HG03280 (cell line): Measurements from ENCODE around the gene CENATAC.
A peak's percentile ranks its signal among the peaks of the same experiment; 100 is the strongest.
"Not testable (repeated sequence)": the region's sequence is repeated elsewhere in the genome, so short reads cannot be mapped to it uniquely, and the experiment has no call there.

Experiments
- ATAC-seq: cut with Tn5 transposase; IDR thresholded peaks from one replicate; pipeline ENCODE4 v1.9.1; 2021; ENCODE audit warnings: mild to moderate bottlenecking, moderate library complexity; ENCODE audit not compliant: unreplicated experiment

The CENATAC gene, protein sequence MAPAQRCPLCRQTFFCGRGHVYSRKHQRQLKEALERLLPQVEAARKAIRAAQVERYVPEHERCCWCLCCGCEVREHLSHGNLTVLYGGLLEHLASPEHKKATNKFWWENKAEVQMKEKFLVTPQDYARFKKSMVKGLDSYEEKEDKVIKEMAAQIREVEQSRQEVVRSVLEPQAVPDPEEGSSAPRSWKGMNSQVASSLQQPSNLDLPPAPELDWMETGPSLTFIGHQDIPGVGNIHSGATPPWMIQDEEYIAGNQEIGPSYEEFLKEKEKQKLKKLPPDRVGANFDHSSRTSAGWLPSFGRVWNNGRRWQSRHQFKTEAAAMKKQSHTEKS

DNA sequence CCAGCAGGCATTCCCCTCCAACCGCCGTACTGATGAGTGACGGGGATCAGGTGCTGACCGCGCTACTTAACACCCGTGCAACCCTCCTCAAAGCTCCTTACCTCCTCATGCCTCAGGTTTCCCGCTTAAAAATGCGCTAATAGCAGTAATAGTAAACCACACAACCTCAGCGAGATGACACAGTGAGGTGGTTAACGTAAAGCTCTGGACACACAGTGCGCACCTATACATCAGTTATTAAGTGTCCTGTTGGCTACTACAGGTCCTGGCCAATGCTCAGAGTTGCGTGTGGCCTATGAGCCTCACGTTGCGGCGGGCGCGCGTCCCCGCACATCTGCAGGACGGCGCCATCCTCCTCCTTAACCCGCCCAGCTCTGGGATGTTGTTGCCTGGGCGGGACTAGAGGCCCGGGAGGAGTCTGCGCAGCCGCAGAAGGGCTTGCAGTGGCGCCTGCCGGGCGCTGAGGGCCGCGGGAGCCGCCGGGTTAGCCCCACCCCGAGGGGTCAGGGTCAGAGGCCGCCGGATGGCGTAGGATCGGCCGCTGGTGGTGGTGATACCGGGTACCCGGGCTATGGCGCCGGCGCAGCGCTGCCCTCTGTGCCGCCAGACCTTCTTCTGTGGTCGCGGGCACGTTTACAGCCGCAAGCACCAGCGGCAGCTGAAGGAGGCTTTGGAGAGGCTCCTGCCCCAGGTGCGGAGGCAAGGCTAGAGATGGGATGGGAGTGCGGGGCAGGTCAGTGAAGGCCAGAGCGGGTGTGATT, at the start of gene CENATAC:
Gene CENATAC, plus strand, starts transcription at position 512 of the 761 bp plus-strand sequence. Its CDS starts 60 bp downstream, at position 572.
- peak; percentile 96 for ATAC-seq

DNA sequence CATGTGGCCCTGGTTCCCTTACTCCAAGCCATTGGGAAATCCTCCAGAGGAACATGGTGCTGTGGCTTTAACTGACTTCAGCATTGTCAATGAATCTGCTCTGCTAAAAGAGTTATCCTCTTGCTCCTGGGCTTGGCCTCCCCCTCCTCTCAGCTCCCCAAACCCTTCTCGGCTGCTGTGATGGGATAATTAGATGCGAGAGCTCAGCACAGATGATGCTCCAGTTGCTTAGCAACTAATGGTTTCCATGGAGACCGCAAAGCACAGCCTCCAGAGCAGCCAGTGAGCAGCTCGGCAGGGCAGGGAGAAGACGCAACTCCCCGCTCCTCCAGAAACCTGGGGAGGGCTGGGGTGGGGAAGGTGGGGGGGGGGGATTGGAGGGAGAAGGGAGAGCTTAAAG, 44.7 kb upstream of the CENATAC start:
- no peak for ATAC-seq

DNA sequence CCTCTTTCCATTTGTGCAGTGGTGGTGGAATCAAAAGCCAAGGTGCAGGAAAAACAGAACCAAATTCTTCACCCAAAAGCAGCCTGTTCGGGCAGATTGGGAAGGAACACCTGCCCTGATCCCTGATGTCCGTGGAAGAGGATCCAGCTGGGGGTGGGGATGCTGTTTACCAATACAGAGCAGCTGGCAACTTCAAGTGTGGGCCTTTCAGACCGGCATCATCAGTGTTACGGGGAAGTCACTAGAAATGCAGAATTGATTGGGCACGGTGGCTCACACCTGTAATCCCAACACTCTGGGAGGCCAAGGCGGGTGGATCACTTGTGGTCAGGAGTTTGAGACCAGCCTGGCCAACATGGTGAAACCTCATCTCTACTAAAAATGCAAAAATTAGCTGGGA, 44.0 kb upstream of the CENATAC start:
- not testable (repeated sequence) for ATAC-seq

DNA sequence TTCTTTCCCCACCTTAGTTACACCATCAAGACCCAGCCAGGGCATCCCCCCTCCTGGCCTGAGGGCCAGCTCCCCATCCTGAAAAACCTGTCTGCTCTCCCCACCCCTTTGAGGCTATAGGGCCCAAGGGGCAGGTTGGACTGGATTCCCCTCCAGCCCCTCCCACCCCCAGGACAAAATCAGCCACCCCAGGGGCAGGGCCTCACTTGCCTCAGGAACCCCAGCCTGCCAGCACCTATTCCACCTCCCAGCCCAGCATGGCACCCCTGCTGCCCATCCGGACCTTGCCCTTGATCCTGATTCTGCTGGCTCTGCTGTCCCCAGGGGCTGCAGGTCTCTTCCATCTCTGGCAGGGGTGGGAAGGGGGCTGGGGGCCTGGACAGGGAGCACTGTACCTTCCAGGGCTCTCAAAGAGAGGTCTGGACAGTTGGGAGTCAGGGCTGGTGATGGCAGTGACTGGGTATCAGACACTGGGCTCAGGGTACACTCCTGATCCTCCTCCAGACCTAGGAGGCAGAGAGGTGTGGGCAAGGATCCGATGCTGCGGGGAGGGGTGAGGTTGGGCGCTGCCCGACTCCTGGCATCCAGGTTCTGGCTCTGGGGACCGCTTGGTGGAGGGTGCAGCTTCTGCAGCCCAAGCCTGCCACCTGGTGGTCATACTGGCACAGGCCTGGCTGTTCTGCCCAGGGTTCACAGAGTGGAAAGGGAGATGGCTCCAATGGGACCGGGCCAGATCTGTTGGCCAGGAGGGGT, 41.7 kb upstream of the CENATAC start, which contains the start of gene UPK2:
Gene UPK2, plus strand, starts transcription at position 205 of the 753 bp plus-strand sequence. Its CDS starts 53 bp downstream, at position 258.
- ATAC-seq = no peak

DNA sequence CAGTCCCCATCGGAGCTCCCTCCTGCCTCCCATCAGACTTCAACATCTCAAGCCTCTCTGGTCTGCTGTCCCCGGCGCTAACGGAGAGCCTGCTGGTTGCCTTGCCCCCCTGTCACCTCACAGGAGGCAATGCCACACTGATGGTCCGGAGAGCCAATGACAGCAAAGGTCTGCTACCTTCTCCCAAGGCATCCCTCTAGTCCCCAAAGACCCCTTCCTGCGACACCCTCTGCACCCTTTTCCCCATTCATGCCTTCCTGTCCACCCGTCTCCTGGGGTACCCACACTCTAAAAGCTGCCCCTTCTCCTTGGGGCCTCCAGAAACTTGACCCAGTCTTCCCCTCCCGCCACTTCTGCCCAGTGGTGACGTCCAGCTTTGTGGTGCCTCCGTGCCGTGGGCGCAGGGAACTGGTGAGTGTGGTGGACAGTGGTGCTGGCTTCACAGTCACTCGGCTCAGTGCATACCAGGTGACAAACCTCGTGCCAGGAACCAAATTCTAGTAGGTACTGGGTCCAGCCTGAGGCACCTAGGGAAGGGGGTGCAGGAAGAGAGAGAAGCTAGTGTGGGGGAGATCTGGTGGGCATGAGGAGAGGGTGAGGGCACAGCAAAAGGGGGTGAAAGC, 41.0 kb upstream of the CENATAC start:
- no peak for ATAC-seq

DNA sequence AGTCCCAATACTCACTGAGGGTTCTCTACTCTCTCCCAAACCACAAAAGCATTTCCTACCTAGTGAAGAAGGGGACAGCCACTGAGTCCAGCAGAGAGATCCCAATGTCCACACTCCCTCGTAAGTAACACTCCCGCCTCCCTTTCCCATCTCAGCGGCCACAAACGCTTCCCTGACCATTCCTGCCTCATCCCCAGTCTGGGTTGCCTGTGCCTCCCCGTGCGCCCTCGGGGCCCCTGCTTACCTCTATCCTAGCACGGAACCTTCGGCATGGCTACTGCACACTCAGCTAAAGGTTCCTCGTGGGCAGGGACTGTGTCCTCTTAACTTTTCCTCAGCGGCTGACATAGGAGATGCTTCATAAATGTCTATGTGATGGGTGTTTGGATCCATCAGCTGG, 40.4 kb upstream of the CENATAC start:
- ATAC-seq = no peak

DNA sequence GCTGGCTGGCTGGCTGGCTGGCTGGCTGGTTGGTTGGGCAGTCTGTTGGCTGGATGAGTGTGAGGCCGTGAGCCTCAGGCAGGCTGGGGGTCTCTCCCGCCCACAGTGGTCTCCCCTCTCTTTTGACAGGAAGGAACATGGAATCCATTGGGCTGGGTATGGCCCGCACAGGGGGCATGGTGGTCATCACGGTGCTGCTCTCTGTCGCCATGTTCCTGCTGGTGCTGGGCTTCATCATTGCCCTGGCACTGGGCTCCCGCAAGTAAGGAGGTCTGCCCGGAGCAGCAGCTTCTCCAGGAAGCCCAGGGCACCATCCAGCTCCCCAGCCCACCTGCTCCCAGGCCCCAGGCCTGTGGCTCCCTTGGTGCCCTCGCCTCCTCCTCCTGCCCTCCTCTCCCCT, 40.0 kb upstream of the CENATAC start:
- no peak for ATAC-seq

DNA sequence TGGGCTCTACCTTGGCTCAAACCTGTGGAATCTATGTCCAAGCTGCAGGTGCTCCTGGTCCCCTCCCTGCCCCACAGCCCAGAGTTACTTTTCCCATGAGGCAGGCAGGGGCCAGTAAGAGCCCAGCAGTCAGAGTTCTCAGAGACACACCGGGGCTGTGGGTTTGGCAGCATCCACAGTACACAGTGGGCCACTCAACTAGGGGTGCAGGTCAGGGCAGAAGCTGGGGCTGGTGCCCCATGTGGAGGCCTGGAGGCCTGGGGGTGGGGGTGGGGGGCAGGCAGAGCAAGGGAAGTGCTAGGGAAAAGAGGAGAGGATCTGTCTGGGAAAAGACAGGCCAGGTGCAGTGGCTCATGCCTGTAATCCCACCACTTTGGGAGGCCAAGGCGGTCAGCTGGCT, 39.4 kb upstream of the CENATAC start:
- ATAC-seq = no peak

DNA sequence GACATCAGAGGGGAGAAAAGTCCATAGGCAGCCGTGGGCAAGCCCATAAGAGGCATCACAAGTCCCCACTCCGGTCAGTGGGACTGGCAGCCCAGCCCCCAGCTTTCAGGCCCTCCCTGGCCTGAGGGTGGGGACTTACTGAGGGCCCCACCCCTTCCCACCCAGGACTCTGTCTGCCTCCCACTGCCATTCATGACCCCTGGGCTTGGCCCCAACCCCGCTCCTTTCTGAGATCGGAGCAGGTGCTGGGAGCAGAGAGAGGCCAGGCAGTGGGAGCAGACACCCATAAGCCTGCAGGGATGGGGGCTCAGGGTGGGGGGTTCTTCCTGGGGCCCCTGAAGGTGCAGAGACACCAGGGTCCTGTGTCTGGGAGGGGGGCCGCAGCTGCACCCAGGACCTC, 36.7 kb upstream of the CENATAC start:
- ATAC-seq = no peak

DNA sequence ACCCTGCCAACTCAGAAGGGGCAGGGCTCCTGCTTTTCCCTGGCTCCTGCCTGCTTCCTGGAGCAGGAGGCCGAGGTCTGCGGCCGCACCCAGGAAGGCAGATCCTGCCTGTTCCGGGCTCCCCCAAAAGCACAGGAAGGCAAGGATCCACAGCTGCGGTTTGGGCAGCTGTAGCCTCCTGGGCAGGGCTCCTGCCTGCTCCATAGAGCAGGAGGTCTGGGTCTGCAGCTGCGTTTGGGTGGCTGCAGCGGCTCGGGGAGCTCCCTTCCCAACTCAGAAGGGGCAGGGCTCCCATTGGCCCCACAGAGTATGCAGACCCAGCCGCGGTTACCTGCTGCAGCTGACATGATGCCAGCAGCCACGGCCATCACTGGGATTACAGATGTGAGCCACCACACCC, 36.3 kb upstream of the CENATAC start:
- no peak for ATAC-seq

DNA sequence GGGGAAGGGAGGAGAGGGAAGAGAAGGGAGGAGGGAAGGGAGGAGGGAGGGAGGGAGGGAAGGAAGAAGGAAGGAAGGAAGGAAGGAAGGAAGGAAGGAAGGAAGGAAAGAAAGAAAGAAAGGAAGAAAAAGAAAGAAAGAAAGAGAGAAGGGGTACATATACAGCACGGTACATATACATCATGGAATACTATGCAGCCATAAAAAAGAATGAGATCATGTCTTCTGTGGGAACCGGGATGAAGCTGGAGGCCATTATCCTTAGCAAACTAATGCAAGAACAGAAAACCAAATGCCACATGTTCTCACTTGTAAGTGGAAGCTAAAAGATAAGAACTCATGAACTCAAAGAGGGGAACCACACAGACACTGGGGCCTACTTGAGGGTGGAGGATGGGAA, 28.4 kb upstream of the CENATAC start:
- not testable (repeated sequence) for ATAC-seq

DNA sequence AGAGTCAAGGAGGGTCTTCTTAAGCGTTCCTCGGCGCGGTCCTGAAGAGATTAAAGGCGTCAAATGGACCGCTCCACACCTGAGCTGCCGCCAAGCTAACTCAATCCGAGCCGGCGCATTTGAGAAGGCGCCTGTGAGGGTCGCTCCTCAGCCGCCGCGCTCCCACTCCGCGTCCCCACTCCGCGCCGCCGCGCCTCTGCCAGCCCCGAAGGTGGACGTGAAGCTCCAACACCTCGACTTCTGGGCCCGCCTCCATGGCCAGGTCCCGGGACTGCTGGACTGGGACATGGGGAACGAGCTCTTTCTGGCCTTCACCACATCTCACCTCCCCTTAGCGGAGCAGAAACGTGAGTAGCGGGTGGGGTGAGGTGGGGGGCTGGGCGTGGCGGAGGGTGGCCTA, 26.3 kb upstream of the CENATAC start, which contains the start of gene FOXR1:
Gene FOXR1, plus strand, starts transcription at position 116 of the 400 bp plus-strand sequence. Its CDS starts 171 bp downstream, at position 287.
- no peak for ATAC-seq

DNA sequence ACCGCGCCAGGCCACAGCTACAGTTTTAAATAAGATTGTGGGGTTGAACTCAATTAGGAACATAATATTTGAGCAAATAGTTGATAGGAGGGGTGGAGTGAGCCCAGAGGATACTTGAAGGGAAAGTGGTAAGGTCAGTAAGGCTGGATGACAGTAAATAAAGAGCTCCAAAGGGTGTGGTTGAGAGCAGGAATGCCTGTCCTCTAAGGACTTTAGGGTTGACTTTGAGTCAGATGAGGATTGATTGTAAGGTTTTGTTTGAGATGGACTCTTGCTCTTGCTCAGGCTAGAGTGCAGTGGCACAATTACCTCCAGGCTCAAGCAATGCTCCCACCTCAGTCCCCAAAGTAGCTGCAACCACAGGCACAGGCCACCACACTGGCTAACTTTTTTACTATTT, 24.0 kb upstream of the CENATAC start:
- no peak for ATAC-seq

DNA sequence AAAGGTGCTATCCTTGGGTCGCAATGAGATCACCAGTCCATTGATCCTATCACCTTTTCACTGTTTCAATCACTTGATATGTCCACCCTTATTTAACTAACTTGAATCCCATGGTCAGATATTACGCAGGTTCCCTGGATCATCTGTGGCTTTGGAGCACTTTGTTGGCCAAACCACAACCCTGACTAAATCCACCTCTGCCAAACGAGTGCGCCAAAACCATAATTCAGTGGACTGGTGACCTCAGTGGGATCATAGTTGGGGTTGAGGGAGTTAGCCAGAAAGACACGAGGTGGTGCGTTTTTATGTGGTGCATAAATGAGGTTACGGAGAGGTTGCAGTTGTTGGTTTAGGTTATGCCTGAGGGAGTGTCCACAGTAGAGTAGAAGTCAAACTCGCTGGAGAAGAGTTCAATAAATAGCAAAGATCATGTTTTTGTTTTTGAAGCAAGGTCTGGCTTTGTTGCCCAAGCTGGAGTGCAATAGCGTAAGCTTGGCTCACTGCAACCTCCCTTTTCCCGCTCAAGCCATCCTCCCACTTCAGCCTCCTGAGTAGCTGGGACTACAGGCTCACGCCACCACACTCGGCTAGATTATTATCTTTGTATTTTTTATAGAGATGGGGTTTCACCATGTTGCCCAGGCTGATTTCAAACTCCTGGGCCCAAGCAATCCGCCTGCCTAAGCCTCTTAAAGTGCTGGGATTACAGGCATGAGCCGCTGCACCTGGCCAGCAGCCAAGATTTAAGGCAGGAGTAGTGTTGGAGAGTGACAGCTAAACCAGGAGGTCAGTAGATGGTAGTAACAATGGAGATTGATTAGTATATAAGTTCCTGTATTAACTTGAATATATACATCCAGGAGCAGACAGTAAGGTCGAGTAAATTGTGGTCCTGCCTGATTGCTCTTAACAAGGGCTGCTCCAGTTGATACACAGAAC, 21.9 kb upstream of the CENATAC start:
- ATAC-seq = no peak

DNA sequence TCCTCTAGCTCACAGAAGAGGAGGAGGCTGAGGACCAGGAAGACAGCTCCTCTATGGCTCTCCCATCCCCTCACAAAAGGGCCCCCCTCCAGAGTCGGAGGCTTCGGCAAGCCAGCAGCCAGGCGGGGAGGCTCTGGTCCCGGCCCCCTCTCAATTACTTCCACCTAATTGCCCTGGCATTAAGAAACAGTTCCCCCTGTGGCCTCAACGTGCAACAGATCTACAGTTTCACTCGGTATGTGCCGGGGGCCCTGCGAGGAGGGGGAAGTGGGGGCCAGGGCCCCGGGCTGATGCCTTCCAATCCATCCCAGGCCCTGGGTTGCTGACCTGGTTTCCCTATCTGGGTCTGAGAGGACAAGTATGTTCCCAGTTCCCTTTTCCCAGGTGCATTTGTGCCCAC, 18.5 kb upstream of the CENATAC start:
- no peak for ATAC-seq

DNA sequence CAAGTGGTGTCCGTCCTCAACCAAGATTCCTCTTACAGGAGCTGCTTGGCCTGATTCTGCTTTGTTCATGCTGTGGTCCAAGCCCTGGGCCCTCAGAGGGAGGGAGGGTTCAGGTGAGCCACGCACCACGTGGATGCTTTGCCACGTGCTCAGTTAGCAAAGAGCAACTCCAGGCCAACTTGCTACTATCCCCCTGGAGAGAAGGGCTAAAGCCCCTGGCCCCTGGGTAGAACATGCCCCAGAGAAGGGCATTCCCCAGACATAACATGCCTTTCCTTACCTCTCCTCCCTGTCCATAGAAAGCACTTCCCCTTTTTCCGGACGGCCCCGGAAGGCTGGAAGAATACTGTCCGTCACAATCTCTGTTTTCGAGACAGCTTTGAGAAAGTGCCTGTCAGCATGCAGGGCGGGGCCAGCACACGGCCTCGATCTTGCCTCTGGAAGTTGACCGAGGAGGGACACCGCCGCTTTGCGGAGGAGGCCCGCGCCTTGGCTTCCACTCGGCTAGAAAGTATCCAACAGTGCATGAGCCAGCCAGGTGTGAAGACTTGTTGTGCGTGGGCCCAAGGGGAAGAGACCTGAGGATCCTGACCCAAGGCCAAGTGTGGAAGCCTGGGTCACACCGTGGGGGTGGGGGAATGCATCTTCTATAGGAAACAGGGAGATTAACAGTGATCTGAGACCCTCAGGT, 17.6 kb upstream of the CENATAC start:
- ATAC-seq = no peak

DNA sequence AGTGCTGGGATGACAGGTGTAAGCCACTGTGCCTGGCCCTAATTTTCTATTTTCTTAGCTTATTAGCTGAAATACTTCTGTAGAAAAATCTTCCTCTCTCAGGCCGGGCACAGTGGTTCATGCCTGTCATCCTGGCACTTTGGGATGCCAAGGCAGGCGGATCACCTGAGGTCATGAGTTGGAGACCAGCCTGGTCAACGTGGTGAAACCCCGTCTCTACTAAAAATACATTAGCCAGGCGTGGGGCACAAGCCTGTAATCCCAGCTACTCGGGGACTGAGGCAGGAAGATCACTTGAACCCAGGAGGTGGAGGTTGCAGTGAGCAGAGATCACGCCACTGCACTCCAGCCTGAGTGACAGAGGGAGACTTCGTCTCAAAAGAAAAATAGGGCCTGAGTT, 13.6 kb upstream of the CENATAC start:
- not testable (repeated sequence) for ATAC-seq

DNA sequence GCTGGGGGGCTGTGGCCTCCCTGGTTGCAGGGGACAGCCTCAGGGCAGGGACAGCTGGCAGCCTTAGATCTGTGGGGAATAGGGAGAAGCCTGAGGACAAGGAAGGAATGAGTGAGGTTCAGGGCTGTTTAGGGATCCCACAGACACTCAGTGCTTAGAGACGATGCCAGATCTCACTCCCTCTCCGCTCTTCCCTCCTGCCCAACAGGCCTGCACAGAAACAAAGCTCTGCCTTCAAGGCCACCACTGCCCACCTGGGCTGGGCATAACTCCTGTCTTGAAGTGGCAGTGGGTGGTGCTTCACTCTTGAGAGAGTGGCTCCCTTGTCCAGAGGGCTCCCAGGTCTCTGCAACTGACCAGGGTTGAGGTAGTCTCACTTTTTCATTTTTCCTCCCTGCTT, 13.1 kb upstream of the CENATAC start:
- ATAC-seq = no peak

DNA sequence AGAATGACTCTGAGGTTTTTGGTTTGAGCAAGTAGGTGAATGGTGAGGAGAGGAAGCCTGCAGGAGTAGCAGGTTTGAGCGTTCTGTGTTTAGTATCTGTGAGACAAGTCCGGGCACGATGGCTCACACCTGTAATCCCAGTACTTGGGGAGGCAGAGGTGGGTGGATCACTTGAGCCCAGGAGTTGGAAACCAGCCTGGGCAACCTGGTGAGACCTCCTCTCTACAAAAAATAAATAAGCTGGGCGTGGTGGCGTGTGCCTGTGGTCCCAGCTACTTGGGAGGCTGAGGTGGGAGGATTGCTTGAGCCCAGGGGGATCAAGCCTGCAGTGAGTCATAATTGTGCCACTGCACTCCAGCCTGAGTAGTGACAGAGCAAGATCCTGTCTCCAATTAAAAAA, 9.7 kb upstream of the CENATAC start:
- ATAC-seq = no peak
